SU-DHL-6 (cell line): Measurements from ENCODE around the gene PIGN.

ENCODE experiments used
- EZH2phosphoT487 ChIP-seq: fragments of 200-600 bp; sonication (generic), shearing (Covaris generic); conservative IDR thresholded peaks from 2 replicates; pipeline ENCODE4 v1.6.1; 2018; ENCODE audit warnings: mild to moderate bottlenecking, antibody characterized with exemption, low read length, moderate library complexity, mixed read lengths
- TF ChIP-seq, protein P1 (sequence below): fragments of 200-600 bp; sonication (generic); IDR thresholded peaks from one replicate; pipeline ENCODE4 v1.5.1; 2017; ENCODE audit warnings: antibody characterized with exemption, mild to moderate bottlenecking, low read length, moderate library complexity; ENCODE audit not compliant: insufficient read depth, poor library complexity, severe bottlenecking

GRCh38 chr18:62027914-62028520 lies 158.8 kb downstream of the PIGN start:
- TF ChIP-seq, protein P1, sequence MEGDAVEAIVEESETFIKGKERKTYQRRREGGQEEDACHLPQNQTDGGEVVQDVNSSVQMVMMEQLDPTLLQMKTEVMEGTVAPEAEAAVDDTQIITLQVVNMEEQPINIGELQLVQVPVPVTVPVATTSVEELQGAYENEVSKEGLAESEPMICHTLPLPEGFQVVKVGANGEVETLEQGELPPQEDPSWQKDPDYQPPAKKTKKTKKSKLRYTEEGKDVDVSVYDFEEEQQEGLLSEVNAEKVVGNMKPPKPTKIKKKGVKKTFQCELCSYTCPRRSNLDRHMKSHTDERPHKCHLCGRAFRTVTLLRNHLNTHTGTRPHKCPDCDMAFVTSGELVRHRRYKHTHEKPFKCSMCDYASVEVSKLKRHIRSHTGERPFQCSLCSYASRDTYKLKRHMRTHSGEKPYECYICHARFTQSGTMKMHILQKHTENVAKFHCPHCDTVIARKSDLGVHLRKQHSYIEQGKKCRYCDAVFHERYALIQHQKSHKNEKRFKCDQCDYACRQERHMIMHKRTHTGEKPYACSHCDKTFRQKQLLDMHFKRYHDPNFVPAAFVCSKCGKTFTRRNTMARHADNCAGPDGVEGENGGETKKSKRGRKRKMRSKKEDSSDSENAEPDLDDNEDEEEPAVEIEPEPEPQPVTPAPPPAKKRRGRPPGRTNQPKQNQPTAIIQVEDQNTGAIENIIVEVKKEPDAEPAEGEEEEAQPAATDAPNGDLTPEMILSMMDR = no peak
- TF ChIP-seq EZH2phosphoT487 = no peak
